Mesendoderm (in vitro differentiated cells): ENCODE results near the gene SURF2.
"Not testable (repeated sequence)": the region's sequence is repeated elsewhere in the genome, so short reads cannot be mapped to it uniquely, and the experiment has no call there.

Source experiments
- DNase-seq: peaks from one replicate; pipeline ENCODE4 v3.0.0; 2013
- H2AK5ac ChIP-seq: 2 replicates; pipeline ENCODE4 v1.6.1; 2013; ENCODE audit warnings: low read length, inconsistent platforms
- H2BK120ac ChIP-seq: 2 replicates; pipeline ENCODE4 v1.6.1; 2013; ENCODE audit warnings: low read depth, mild to moderate bottlenecking, low read length, moderate library complexity, mixed read lengths
- H2BK15ac ChIP-seq: replicated peaks from 2 replicates; pipeline ENCODE4 v1.6.1; 2013; ENCODE audit warnings: low read depth, mild to moderate bottlenecking, moderate library complexity
- H2BK5ac ChIP-seq: 2 replicates; pipeline ENCODE4 v1.6.1; 2013; ENCODE audit warnings: low read length, inconsistent platforms
- H3K18ac ChIP-seq: 2 replicates; pipeline ENCODE4 v1.6.1; 2013; ENCODE audit warnings: mild to moderate bottlenecking, low read length, mixed read lengths
- H3K23ac ChIP-seq: one replicate; pipeline ENCODE4 v1.6.1; 2013; ENCODE audit warnings: low read length
- H3K27ac ChIP-seq: 2 replicates; pipeline ENCODE4 v1.5.1; 2013; ENCODE audit warnings: low read depth, mild to moderate bottlenecking, inconsistent platforms, low read length, moderate library complexity
- H3K27me3 ChIP-seq: 2 replicates; pipeline ENCODE4 v1.6.1; 2013; ENCODE audit warnings: low read length, control low read depth, mild to moderate bottlenecking, inconsistent platforms; ENCODE audit not compliant: insufficient read depth, poor library complexity
- H3K36me3 ChIP-seq: 2 replicates; pipeline ENCODE4 v1.6.1; 2013; ENCODE audit warnings: low read length, inconsistent platforms; ENCODE audit not compliant: control insufficient read depth, insufficient read depth
- H3K4ac ChIP-seq: one replicate; pipeline ENCODE4 v1.6.1; 2013; ENCODE audit warnings: low read depth, mild to moderate bottlenecking, low read length, moderate library complexity
- H3K4me1 ChIP-seq: 2 replicates; pipeline ENCODE4 v1.6.1; 2013; ENCODE audit warnings: low read depth, low read length, inconsistent platforms; ENCODE audit not compliant: control insufficient read depth
- H3K4me2 ChIP-seq: 2 replicates; pipeline ENCODE4 v1.6.1; 2013; ENCODE audit warnings: low read length
- H3K4me3 ChIP-seq: 2 replicates; pipeline ENCODE4 v1.5.1; 2013; ENCODE audit warnings: mild to moderate bottlenecking, low read length
- H3K56ac ChIP-seq: one replicate; pipeline ENCODE4 v1.6.1; 2013; ENCODE audit warnings: low read length
- H3K79me1 ChIP-seq: 2 replicates; pipeline ENCODE4 v1.6.1; 2013; ENCODE audit warnings: low read length, inconsistent platforms
- H3K79me2 ChIP-seq: 2 replicates; pipeline ENCODE4 v1.6.1; 2013; ENCODE audit warnings: mild to moderate bottlenecking, low read length; ENCODE audit not compliant: control insufficient read depth, insufficient read depth
- H3K9ac ChIP-seq: 2 replicates; pipeline ENCODE4 v1.6.1; 2013; ENCODE audit warnings: low read length, inconsistent platforms
- H4K5ac ChIP-seq: one replicate; pipeline ENCODE4 v1.6.1; 2013; ENCODE audit warnings: low read length
- H4K8ac ChIP-seq: one replicate; pipeline ENCODE4 v1.6.1; 2013; ENCODE audit warnings: low read depth, mild to moderate bottlenecking, control low read depth, low read length, moderate library complexity
- WGBS: extraction: QIAGEN DNeasy Blood & Tissue Kit; methylation state at CpG from one replicate; pipeline ENCODE4 v1.1.7; 2013; ENCODE audit warnings: low lambda C conversion rate, missing lambda C conversion rate; ENCODE audit not compliant: insufficient coverage; ENCODE audit errors: extremely low coverage; 5-methylcytosine and 5-hydroxymethylcytosine counted together

SURF2 gene

GRCh38 chr9:133389025-133389557 is 32.7 kb downstream of the SURF2 start:
- no peak overlapping the region for H3K4ac ChIP-seq
- H2BK120ac ChIP-seq = no peak overlapping the region
- H2BK5ac ChIP-seq = no peak overlapping the region
- H2AK5ac ChIP-seq = no peak overlapping the region
- no peak overlapping the region for H3K9ac ChIP-seq
- H3K23ac ChIP-seq = no peak overlapping the region
- no peak overlapping the region for H3K56ac ChIP-seq
- H3K27ac ChIP-seq = no peak overlapping the region
- no peaks in the 10 kb centered on the region for H3K79me2 ChIP-seq
- no peaks in the 10 kb centered on the region for H3K27me3 ChIP-seq
- H3K4me2 ChIP-seq = no peak overlapping the region
- DNase-seq = no peak
- no peak overlapping the region for H4K5ac ChIP-seq
- WGBS = no CpG with 5 or more reads among the region's 12 CpGs
- no peak overlapping the region for H2BK15ac ChIP-seq
- H3K4me1 ChIP-seq = no peaks in the 10 kb centered on the region
- H3K79me1 ChIP-seq = no peaks in the 10 kb centered on the region
- H3K36me3 ChIP-seq = no peaks in the 10 kb centered on the region
- no peak overlapping the region for H3K18ac ChIP-seq
- no peak overlapping the region for H3K4me3 ChIP-seq
- no peak overlapping the region for H4K8ac ChIP-seq

DNA sequence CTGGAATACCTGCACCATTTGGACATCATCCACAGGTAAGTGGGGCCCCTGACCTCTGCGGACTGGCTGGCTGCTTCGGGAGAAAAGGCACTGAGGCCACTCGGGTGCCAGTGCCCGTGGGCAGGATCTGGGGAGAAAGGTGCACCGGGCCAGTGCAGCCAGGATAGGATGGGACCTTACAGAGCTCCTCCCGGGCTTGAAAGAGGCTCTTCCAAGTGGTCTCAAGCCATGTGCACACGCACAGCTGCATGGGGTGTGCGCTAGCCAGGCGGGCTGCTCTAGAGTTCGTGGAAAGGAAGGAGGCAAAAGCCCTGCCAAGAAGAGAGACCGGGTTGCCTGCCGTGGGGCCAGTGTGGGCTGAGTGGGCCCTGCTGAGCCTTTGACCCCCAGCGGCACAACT is 33.2 kb downstream of the SURF2 start:
- Histone ChIP-seq H3K9ac (no peak overlapping the region), H4K8ac (no peak overlapping the region), H4K5ac (no peak overlapping the region), H3K56ac (no peak overlapping the region), H3K36me3 (no peaks in the 10 kb centered on the region), H2BK5ac (no peak overlapping the region), H3K4me2 (no peak overlapping the region), H3K18ac (no peak overlapping the region), H2BK120ac (no peak overlapping the region), H3K23ac (no peak overlapping the region), H2BK15ac (no peak overlapping the region), H3K27me3 (no peaks in the 10 kb centered on the region), H2AK5ac (no peak overlapping the region), H3K79me2 (no peaks in the 10 kb centered on the region), H3K4me3 (no peak overlapping the region), H3K79me1 (no peaks in the 10 kb centered on the region), H3K4ac (no peak overlapping the region), H3K4me1 (no peaks in the 10 kb centered on the region), H3K27ac (no peak overlapping the region)
- no CpG with 5 or more reads among the region's 13 CpGs for WGBS
- no peak for DNase-seq

DNA sequence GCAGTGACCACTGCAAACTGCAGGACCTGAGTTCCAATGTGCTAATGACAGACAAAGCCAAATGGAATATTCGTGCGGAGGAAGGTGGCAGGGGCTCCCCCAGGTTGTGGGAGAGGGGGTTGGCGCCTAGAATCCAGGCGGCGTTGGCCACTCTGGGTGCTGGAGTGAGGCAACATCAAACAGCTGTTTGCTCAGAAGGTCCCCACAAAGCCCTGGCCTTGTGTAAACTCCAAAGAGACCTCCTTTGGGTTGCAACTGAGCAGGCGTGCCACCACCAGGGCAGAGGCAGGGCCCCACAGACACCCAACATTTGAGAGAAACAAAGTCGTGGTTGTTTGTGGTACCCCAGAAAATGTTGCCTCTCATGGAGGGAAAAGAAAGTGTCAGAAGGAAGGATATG is 34.4 kb downstream of the SURF2 start:
- WGBS = no CpG with 5 or more reads among the region's 7 CpGs
- no peak for DNase-seq

DNA sequence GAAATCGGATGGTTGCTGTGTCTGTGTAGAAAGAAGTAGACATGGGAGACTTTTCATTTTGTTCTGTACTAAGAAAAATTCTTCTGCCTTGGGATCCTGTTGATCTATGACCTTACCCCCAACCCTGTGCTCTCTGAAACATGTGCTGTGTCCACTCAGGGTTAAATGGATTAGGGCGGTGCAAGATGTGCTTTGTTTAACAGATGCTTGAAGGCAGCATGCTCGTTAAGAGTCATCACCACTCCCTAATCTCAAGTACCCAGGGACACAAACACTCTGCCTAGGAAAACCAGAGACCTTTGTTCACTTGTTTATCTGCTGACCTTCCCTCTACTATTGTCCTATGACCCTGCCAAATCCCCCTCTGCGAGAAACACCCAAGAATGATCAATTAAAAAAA is 35.1 kb downstream of the SURF2 start:
- H3K79me1 ChIP-seq, H3K9ac ChIP-seq, H3K36me3 ChIP-seq, H2AK5ac ChIP-seq, H3K27me3 ChIP-seq, H3K23ac ChIP-seq, DNase-seq, H3K4me2 ChIP-seq, H3K4ac ChIP-seq, H4K5ac ChIP-seq, H2BK15ac ChIP-seq, H2BK120ac ChIP-seq, H3K79me2 ChIP-seq, H3K18ac ChIP-seq, H3K56ac ChIP-seq, H4K8ac ChIP-seq, H3K27ac ChIP-seq, H2BK5ac ChIP-seq, H3K4me3 ChIP-seq, H3K4me1 ChIP-seq: not testable (repeated sequence)
- WGBS = no CpG with 5 or more reads among the region's 4 CpGs

More for the DNA sequence above, 34.4 kb downstream of the SURF2 start:
- no peak overlapping the region for H3K9ac ChIP-seq
- no peak overlapping the region for H4K5ac ChIP-seq
- H3K36me3 ChIP-seq = no peaks in the 10 kb centered on the region
- H3K4ac ChIP-seq = no peak overlapping the region
- no peak overlapping the region for H3K27ac ChIP-seq
- H3K79me1 ChIP-seq = no peaks in the 10 kb centered on the region
- H2BK120ac ChIP-seq = no peak overlapping the region
- H3K4me3 ChIP-seq = no peak overlapping the region
- H2BK5ac ChIP-seq = no peak overlapping the region
- H3K4me1 ChIP-seq = no peaks in the 10 kb centered on the region
- H3K18ac ChIP-seq = no peak overlapping the region
- no peaks in the 10 kb centered on the region for H3K79me2 ChIP-seq
- H2BK15ac ChIP-seq = no peak overlapping the region
- no peak overlapping the region for H2AK5ac ChIP-seq
- no peaks in the 10 kb centered on the region for H3K27me3 ChIP-seq
- H3K56ac ChIP-seq = no peak overlapping the region
- no peak overlapping the region for H4K8ac ChIP-seq
- H3K4me2 ChIP-seq = no peak overlapping the region
- no peak overlapping the region for H3K23ac ChIP-seq

DNA sequence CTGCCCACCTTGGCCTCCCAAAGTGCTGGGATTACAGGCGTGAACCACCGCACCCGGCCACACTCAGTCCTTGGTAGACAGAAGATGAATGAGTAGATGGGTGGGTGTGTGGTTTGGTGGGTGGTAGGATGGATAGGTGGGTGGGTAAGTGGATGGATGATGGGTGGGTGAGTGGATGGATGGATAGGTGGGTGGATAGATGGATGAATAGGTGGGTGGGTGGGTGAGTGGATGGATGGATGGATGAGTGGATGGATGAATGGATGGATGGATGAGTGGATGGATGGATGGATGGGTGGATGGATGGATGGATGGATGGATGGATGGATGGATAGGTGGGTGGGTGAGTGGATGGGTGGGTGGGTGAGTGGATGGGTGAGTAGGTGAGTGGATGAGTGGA is 36.0 kb downstream of the SURF2 start:
- not testable (repeated sequence) for H3K9ac ChIP-seq, H3K27ac ChIP-seq, H3K27me3 ChIP-seq, H3K79me1 ChIP-seq, H4K5ac ChIP-seq, H2BK15ac ChIP-seq, H3K56ac ChIP-seq, DNase-seq, H3K36me3 ChIP-seq, H3K4me3 ChIP-seq, H3K23ac ChIP-seq, H3K79me2 ChIP-seq, H4K8ac ChIP-seq, H2BK5ac ChIP-seq, H3K18ac ChIP-seq, H3K4ac ChIP-seq, H3K4me2 ChIP-seq, H2BK120ac ChIP-seq, H3K4me1 ChIP-seq, H2AK5ac ChIP-seq
- WGBS = no CpG with 5 or more reads among the region's 3 CpGs

DNA sequence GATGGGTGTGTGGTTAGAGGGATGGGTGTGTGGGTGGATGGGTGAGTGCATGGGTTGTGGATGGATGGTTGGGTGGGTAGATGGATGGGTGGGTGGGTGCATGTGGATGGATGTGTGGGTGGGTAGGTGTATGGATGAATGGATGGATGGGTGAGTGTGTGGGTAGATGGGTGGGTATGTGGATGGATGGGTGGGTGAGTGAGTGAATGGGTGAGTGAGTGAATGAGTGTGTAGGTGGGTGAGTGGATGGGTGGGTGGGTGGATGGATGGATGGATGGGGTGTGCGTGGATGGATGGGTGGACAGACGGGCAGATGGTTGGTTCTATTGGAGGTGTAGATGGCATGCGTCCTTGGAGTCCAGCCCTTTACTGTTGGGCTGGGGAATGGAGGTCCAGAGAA is 37.0 kb downstream of the SURF2 start:
- Histone ChIP-seq H3K23ac (no peak overlapping the region), H3K4me3 (no peak overlapping the region), H3K79me1 (no peaks in the 10 kb centered on the region), H3K79me2 (no peaks in the 10 kb centered on the region), H3K18ac (no peak overlapping the region), H4K8ac (no peak overlapping the region), H3K4me1 (no peaks in the 10 kb centered on the region), H2AK5ac (no peak overlapping the region), H3K27me3 (no peaks in the 10 kb centered on the region), H3K9ac (no peak overlapping the region), H2BK15ac (no peak overlapping the region), H3K56ac (no peak overlapping the region), H3K4ac (no peak overlapping the region), H2BK120ac (no peak overlapping the region), H2BK5ac (no peak overlapping the region), H3K4me2 (no peak overlapping the region), H3K27ac (no peak overlapping the region), H3K36me3 (no peaks in the 10 kb centered on the region), H4K5ac (no peak overlapping the region)
- no CpG with 5 or more reads among the region's 3 CpGs for WGBS
- no peak for DNase-seq
